Astrocyte (in vitro differentiated cells and primary cell): Measurements from ENCODE around the gene CYRIA.

Experiments
- CTCF ChIP-seq: IDR thresholded peaks from 2 replicates; pipeline ENCODE4 v1.5.1; 2011; ENCODE audit warnings: low read depth, mild to moderate bottlenecking, inconsistent platforms, low read length, moderate library complexity; ENCODE audit not compliant: insufficient read depth
- EZH2 ChIP-seq: IDR thresholded peaks from 2 replicates; pipeline ENCODE4 v1.6.1; 2012; ENCODE audit warnings: mild to moderate bottlenecking, low read length, inconsistent platforms; ENCODE audit not compliant: insufficient read depth

DNA sequence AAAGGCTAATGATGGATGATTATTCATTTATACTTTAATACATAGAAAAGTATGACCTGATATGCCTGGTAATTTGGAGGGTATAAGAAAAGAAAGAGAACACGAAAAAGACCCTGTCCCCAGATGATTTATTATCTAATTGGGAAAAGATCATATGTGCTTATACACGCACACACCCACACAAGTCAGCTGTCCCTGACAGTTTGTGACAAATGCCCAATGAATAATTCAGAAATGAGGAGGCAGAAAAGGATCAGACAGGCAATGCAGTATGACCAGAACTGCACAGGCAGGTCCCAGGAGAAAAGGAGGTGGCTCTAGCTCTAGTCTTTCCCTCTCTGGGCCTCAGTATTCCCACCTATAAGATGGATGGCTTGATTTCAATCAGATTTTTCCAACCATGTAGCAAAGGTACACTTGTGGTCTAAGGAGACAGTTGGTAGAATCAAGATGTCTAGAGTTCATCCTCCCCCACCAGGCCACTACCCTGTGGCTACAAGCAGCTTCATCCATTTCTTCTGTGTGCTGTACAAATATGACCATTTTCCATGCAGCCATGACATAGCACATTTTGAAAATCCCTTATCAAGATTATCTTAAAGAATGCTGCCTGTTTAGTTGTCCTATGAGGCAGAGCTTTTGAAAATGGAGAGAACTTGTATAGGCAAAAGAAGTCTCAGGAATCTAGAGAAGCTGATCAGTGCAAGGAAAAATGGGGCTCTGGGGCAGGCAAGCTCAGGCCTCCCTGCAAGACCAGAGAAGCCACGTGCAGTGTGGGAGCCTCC, 19.7 kb downstream of the CYRIA start:
- TF ChIP-seq CTCF (no peak), EZH2 (no peak)
